Activated CD4-positive, alpha-beta T cell treated with anti-CD3 and anti-CD28 coated beads, Interleukin-2, amount 50 U/mL, for 16 hours (primary cell): Measurements from ENCODE around the gene SNAI3.

Experiments used
- DNase-seq: peaks from one replicate; pipeline ENCODE4 v3.0.0-alpha.2; 2020

The SNAI3 gene

GRCh38 chr16:88703486-88704309 is 17.4 kb upstream of the SNAI3 start:
- peak; percentile 79 for DNase-seq

GRCh38 chr16:88702371-88703210 is 16.3 kb upstream of the SNAI3 start:
- DNase-seq: no peak

GRCh38 chr16:88701581-88702370 is 15.5 kb upstream of the SNAI3 start:
- DNase-seq: no peak

- DNase-seq: peak; percentile 97
Observed at GRCh38 chr16:88700636-88701482, 14.6 kb upstream of the SNAI3 start.

- DNase-seq: no peak
Observed at GRCh38 chr16:88700322-88700635, 14.0 kb upstream of the SNAI3 start.

GRCh38 chr16:88699180-88699579 is 12.9 kb upstream of the SNAI3 start:
- no peak for DNase-seq

- DNase-seq: no peak
Observed at GRCh38 chr16:88698646-88699045, 12.3 kb upstream of the SNAI3 start.

- DNase-seq: no peak
Observed at GRCh38 chr16:88697831-88698615, 11.7 kb upstream of the SNAI3 start.

GRCh38 chr16:88697116-88697830 is 11.0 kb upstream of the SNAI3 start:
- DNase-seq: no peak

GRCh38 chr16:88696441-88696840 is 10.1 kb upstream of the SNAI3 start:
- no peak for DNase-seq

GRCh38 chr16:88695753-88696152 is 9.4 kb upstream of the SNAI3 start:
- no peak for DNase-seq

GRCh38 chr16:88695218-88695617 is 8.9 kb upstream of the SNAI3 start:
- no peak for DNase-seq

- DNase-seq: no peak
Observed at GRCh38 chr16:88694221-88695087, 8.1 kb upstream of the SNAI3 start.

- no peak for DNase-seq
Observed at GRCh38 chr16:88693420-88694177, 7.3 kb upstream of the SNAI3 start.

- no peak for DNase-seq
Observed at GRCh38 chr16:88692861-88693260, 6.6 kb upstream of the SNAI3 start.

- no peak for DNase-seq
Observed at GRCh38 chr16:88691924-88692560, 5.7 kb upstream of the SNAI3 start.

- DNase-seq: no peak
Observed at GRCh38 chr16:88691129-88691813, 5.0 kb upstream of the SNAI3 start.
